GM21529 (cell line): Measurements from ENCODE around the gene TCHP.
"Not testable (repeated sequence)": the region's sequence is repeated elsewhere in the genome, so short reads cannot be mapped to it uniquely, and the experiment has no call there.

Experiments used
- ATAC-seq: cut with Tn5 transposase; IDR thresholded peaks from one replicate; pipeline ENCODE4 v1.9.1; 2021; ENCODE audit not compliant: unreplicated experiment

TCHP gene

DNA sequence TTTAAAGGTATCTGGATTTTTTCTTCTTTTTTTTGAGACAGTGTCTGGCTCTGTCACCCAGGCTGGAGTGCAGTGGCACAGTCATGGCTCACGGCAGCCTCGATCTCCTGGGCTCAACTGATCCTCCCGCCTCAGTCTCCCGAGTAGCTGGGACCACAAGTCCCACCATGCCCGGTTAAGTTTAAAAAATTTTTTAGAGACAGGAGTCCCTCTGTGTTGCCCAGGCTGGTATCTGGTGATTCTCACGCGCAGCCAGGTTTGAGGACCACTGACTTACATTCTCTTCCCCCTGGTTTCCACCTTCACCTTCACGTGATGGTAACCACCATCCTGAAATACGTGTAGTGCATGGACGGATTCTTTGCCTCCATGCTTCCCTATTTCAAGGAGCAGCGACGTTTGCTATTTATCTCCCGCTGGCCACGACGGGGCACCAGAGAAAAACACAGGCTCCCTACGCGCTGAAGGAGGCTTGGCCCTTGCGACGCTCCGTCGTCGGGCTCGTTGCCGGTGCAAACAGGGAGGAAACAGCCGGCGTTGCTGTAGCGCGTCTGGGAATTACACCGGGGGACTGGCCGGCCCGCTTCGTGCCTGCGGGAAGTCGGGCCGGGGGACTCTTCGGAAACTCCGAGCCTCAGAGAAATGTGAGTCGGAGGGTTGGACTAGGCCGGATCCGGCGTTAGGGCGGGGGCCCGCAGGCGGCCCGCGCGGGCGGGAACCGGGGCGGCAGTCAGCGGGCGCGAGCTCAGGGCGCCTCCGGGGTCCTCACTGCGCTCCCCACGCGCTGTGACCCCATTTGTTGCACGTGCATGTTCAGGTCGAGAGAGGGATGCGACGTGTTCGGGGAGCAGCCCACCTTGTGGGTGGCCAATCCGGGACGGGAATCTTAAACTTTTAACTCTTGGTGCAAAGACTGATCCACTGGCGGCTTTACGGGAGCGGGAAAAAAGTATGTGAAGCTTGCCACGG, at the start of gene TCHP:
Gene TCHP, plus strand, starts transcription at position 492 of the 969 bp plus-strand sequence. CDS start 2,753 bp downstream, outside the sequence.
- peak; percentile 59 for ATAC-seq

DNA sequence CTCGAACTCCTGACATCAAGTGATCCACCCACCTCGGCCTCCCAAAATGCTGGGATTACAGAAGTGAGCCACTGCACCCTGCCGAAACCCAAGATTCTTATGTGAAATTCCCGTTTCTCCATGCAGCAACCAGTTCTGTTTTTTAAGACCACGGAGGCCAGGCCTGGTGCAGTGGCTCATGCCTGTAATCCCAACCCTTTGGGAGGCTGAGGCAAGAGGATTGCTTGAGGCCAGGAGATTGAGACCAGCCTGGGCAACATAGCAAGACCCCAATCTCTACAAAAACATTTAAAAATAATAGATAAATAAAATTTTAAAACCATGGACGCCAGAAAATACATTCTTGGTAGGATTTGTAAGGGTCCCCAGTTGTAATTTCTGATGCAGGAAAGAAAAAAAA, 49.6 kb upstream of the TCHP start:
- not testable (repeated sequence) for ATAC-seq

GRCh38 chr12:109855377-109855776, 44.7 kb upstream of the TCHP start:
- no peak for ATAC-seq

DNA sequence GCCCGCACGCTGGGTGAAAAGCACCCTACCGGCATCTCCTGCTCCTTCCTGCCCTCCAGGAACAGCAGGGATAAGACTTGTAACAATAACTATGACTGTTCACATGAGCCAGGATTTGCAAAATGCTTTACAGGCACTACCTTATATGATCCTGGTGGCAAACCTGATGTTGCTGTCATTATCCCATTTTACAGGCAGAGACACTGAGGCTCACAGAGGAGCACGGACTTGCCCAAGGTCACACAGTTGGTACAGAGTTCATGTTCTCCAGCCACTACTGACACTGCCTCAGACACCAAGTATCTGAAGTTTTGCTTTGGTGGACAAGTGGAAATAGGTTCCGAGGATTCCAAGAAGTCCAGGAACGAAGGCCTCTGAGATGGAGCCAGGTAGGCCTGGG, 42.4 kb upstream of the TCHP start:
- ATAC-seq: no peak

DNA sequence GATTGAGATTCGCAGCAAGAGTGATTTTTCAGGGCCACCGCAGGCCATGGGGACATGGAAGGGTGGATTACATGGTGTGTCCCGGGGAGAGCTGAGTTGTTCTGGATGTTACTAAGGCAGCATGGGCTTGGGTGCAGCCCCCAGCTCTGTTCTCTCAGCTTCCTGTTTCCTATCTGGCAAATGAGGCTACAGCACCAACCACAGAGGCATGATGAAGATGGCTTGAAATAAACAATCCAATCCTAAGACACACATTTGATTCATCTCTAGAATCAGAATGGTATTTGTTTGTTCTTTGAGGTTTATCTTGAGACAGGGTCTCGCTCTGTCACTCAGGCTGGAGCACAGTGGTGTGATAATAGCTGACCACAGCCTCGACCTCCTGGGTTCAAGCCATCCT, 41.3 kb upstream of the TCHP start:
- ATAC-seq: no peak

DNA sequence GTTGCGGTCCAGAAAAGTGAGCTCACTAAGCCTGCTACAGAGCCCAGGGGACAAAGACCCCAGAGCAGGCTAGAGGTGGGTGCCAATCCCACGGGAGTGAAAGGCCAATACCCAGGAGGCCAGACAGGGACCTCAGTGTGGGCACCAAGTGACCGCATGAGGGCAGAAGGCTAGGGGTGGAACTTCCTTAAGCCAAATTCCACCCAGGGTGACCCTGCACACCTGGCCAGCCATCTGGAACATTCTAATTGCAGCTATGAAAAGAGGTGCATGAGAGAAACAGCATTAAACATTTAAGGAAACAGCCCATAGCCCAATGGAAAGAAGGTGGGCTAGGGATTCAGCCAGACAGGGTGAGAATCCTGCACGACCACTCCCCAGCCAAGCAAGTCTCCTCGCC, 39.1 kb upstream of the TCHP start:
- no peak for ATAC-seq

DNA sequence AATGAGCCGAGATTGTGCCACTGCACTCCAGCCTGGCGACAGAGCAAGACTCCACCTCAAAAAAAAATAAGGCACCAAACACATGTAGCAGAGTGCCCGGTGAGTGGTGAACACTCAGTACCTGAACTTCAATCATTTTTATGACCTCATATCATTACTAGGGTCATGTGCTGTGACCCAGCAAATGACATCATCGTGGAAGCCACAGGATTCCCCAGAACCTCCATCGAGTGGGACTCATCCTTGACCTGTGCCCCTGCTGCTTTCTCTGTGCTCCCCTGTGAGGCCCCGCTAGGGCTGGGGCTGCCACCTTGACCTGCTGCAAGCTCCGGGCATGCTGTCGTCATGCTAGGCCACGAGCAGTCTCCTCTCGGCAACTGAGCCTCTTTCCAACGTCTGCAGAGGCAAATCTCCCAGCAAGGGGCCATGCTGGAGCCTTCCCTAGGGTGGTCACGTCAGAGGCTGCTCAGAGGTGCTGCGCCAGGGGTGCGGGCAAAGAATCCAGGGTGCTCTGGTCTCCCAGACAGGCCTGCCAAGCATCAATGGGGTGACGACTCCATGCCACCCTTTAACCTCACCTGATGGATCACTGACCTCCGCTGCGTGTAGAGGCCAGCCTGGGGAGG, 38.3 kb upstream of the TCHP start:
- no peak for ATAC-seq

DNA sequence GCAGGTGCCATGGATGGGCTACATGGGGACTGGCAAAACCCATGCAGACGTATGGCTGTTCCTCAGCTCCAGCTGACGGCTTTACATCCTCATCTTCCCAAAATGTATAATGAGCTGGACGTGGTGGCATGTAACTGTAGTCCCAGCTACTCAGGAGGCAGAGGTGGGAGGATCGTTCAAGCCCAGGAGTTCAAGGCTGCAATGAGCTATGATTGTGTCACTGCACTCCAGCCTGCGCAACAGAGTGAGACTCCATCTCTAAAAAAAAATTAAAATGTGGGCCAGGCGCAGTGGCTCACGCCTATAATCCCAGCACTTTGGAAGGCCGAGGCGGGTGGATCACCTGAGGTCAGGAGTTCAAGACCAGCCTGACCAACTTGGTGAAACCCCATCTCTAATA, 37.6 kb upstream of the TCHP start:
- not testable (repeated sequence) for ATAC-seq

DNA sequence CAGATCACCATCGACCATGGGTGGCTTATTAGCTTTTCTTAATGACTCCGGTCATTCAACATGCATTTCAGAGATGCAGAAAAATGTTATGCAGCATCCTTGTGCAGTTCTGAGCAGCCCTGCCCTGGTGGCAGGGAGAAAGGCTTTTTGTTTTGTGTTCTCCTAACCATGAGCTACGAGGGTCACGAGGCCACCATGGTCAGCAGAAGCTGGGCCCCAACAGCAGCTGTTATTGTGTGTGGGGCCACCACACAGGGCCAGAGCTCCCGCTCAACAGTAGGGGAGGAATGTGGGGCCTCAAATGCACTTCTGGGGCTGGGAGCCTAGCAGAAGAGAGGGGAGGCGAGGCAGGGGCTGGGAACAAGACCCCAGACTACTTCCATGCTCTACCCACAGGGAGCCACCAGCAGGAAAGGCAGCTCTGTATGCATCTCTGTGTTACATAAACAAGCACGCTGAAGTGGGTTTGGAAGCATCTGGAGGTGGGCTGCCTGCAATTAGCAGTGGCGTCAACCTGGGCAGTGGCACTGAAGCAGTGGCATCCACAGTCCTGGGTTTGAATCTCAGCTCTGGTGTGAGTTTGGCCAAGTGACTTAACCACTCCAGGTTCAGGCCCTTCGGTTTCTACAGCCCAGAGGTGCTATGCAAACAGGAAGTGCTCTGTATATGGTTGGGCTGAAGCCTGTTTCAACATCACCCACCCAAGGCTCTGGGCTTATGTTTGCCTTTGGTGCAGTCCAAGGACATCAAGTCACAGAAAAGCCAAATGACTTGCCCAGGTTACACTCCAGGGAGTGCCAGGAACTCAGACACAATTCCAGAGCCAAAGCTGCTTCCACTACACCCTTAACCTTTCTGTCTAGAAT, 36.0 kb upstream of the TCHP start:
- no peak for ATAC-seq

GRCh38 chr12:109864916-109865315, 35.2 kb upstream of the TCHP start:
- no peak for ATAC-seq

DNA sequence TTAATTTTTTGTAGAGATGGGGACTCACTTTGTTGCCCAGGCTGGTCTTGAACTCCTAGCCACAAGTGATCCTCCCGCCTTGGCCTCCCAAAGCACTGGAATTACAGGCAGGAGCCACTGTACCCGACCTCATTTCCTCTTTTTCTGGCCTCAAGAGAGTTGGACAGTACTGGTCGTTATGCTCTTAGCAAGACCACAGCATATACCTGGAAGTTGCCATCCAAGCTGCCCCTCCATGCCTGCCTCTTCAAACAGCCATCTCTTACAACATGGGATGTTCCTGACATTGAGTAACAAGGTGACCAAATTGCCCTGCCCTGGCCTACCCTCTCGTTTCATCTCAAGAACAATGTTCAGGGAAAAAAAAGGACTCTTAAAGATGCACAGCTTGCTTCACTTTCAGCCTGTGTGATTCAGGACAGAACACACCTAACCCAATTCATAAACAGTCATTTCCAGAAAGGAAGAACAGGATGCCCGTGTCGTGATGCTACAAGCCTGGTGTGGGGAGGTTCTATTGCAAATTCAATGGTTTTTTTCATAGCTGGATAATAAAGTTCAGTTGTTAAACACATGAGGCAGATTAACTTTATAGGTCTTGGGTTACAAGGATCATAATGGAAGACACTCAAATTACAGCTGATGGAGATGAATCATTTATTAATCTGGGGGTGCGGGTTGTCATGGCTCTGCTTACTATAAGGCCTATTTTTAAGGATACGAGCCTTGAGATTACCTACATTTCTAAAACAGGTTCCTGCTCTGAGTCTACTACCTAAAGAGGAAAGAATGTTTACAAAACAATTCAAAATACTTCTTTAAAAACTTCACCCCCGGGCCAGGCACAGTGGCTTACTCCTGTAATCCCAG, 31.7 kb upstream of the TCHP start:
- no peak for ATAC-seq

DNA sequence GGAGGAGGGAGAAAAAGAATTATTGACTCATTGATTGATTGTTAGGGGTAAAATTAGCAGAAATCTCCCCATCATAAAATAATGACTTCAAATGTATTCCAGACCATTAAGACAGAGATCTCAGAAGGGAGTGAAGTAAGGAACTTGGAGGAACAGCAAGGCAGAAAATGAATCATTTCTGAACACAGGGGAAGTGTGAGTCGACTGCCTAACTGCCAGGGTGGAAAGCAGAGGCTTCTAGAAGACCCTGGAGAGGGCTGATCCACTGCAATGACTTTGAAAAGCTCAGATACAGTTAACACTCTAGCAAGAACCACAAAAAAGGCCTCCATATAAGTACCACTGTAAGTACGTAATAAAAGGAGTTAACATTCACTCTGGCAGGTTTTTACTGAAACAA, 29.4 kb upstream of the TCHP start:
- ATAC-seq: no peak

GRCh38 chr12:109871668-109872314, 28.3 kb upstream of the TCHP start:
- no peak for ATAC-seq

DNA sequence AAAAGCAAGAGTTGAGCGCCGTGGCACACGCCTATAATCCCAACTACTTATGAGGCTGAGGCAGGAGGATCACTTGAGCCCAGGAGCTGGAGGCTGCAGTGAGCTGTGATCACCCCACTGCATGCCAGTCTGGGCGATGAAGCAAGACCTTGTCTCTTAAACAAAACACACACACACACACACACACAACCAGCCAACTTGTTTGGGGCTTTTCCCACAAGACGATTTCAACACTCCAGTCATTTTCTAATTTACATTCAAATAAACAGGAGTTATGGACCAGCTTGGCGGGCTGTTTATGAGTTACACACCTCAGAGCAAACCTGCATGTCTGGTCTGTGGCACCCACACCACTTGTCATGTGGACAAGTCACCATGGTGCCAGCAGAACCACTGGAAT, 26.4 kb upstream of the TCHP start:
- no peak for ATAC-seq

GRCh38 chr12:109875572-109876131, 24.4 kb upstream of the TCHP start:
- ATAC-seq: no peak

- no peak for ATAC-seq
Measured at GRCh38 chr12:109876406-109876805, 23.7 kb upstream of the TCHP start.

DNA sequence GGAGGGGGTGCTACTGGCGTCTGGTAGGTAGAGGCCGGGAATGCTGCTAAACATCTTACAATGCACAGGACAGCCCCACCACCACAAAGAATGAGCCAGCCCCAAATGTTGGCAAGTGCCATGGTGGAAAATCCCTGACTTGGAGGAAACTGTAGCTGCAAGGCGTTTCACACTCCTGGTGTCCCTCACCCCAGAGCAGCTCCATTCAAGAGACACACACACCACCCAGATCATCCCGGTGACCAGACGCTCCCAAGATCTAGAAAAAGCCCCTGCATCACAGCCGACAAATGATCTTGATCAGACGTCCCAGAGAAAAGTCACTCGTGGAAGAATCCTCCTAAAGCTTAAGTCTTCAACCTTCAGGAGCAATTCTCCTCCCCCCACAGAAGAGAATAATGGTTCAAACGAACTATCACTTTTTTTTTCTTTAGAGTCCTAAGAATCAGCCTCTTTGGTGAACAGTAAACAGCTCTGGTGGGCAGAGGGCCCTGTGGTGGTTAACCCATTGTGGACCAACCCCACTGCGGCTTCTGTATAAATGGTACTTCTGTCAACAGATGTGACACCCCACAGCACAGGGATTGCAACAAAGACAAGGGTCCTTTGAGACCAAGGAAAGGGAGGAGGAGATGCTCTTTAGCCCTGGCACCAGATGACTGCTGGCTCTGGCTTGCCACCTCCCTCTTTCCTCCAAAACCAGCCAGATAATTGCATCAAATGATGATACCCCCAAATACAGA, 22.4 kb upstream of the TCHP start:
- ATAC-seq: no peak

GRCh38 chr12:109878247-109878625, 21.8 kb upstream of the TCHP start:
- no peak for ATAC-seq

- no peak for ATAC-seq
Measured at GRCh38 chr12:109878749-109879148, 21.3 kb upstream of the TCHP start.
